ENCODE data around the gene RANGAP1. TPM values are rescaled to one million over a fixed set of nuclear protein-coding genes. Genes with fewer than 3 reads are reported as not detected.

Gene RANGAP1
- total RNA-seq: 58.2 and 73.0 TPM in 2 replicates

GRCh38 chr22:41285820-41286638, at the start of gene RANGAP1:
TSS of gene RANGAP1 (minus strand) at chr22:41286187. CDS start at chr22:41281044, 5,143 bp downstream.
- peak; percentile 99 for DNase-seq (ENCODE audit: low read depth in 2 of 2)

- no peak for DNase-seq (ENCODE audit: low read depth in 2 of 2)
These were observed 49.1 kb upstream of the RANGAP1 start for GRCh38 chr22:41334951-41335635.

GRCh38 chr22:41334215-41334614, 48.2 kb upstream of the RANGAP1 start:
- no peak for DNase-seq (ENCODE audit: low read depth in 2 of 2)

GRCh38 chr22:41333806-41334205, 47.8 kb upstream of the RANGAP1 start:
- no peak for DNase-seq (ENCODE audit: low read depth in 2 of 2)

GRCh38 chr22:41332217-41332939, 46.4 kb upstream of the RANGAP1 start:
- no peak for DNase-seq (ENCODE audit: low read depth in 2 of 2)

- DNase-seq (ENCODE audit: low read depth in 2 of 2): no peak
These were observed 44.2 kb upstream of the RANGAP1 start for GRCh38 chr22:41330169-41330568.

GRCh38 chr22:41327124-41327523, 41.1 kb upstream of the RANGAP1 start:
- DNase-seq (ENCODE audit: low read depth in 2 of 2): peak; percentile 52 to 69

GRCh38 chr22:41324821-41325528, 39.0 kb upstream of the RANGAP1 start:
- no peak for DNase-seq (ENCODE audit: low read depth in 2 of 2)

- no peak for DNase-seq (ENCODE audit: low read depth in 2 of 2)
These were observed 34.6 kb upstream of the RANGAP1 start for GRCh38 chr22:41320416-41321240.

- no peak for DNase-seq (ENCODE audit: low read depth in 2 of 2)
These were observed 29.6 kb upstream of the RANGAP1 start for GRCh38 chr22:41315586-41315985.

- DNase-seq (ENCODE audit: low read depth in 2 of 2): no peak
These were observed 28.8 kb upstream of the RANGAP1 start for GRCh38 chr22:41314821-41315220.

- no peak for DNase-seq (ENCODE audit: low read depth in 2 of 2)
These were observed 25.5 kb upstream of the RANGAP1 start for GRCh38 chr22:41311487-41311886.

- no peak for DNase-seq (ENCODE audit: low read depth in 2 of 2)
These were observed 24.3 kb upstream of the RANGAP1 start for GRCh38 chr22:41310336-41310735.

GRCh38 chr22:41308544-41308947, 22.6 kb upstream of the RANGAP1 start:
- no peak for DNase-seq (ENCODE audit: low read depth in 2 of 2)

- DNase-seq (ENCODE audit: low read depth in 2 of 2): peak in 1 of 2 donors; percentile 9
These were observed 22.1 kb upstream of the RANGAP1 start for GRCh38 chr22:41308054-41308453.

- DNase-seq (ENCODE audit: low read depth in 2 of 2): peak; percentile 73 to 88
These were observed 19.7 kb upstream of the RANGAP1 start for GRCh38 chr22:41305646-41306045.

GRCh38 chr22:41302811-41303210, 16.8 kb upstream of the RANGAP1 start:
- peak in 1 of 2 donors; percentile 19 for DNase-seq (ENCODE audit: low read depth in 2 of 2)

- peak; percentile 8 to 29 for DNase-seq (ENCODE audit: low read depth in 2 of 2)
These were observed 16.2 kb upstream of the RANGAP1 start for GRCh38 chr22:41302021-41302767.

- DNase-seq (ENCODE audit: low read depth in 2 of 2): peak; percentile 85 to 88
These were observed 15.4 kb upstream of the RANGAP1 start, which contains the start of gene ZC3H7B for GRCh38 chr22:41301085-41302020. TSS of gene ZC3H7B (plus strand) at chr22:41301525. CDS start at chr22:41320661, 19,136 bp downstream.
